NT2/D1 (cell line): ENCODE measurements around the gene FGFBP2.

Experiments
- SUZ12 ChIP-seq: IDR thresholded peaks from 2 replicates; pipeline ENCODE4 v1.6.1; 2011; ENCODE audit not compliant: insufficient read length, insufficient read depth; ENCODE audit errors: extremely low read depth
- YY1 ChIP-seq: IDR thresholded peaks from 2 replicates; pipeline ENCODE4 v1.6.1; 2011; ENCODE audit not compliant: insufficient read length, insufficient read depth
- ZNF274 ChIP-seq: IDR thresholded peaks from 2 replicates; pipeline ENCODE4 v1.6.1; 2011; ENCODE audit warnings: mild to moderate bottlenecking, low read depth, low read length

DNA sequence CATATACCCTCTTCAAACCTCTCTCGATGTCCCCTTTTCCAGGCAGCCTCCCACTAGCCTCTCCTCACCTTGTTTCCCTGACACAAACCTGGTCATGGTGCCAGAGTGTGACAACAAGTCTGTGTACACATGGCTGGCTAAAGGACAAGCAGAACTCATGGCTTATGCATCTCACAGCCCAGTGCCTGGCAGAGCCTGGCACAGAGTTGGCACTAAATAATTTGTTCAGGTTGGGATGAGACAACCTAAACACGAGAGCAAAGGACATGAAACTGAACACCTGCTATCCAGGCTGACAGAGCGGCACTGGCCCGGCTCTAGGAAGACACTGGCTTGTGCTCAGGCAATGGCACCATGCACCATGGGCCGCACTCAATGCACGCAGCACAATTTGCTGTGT lies 48.2 kb upstream of the FGFBP2 start:
- no peak for TF ChIP-seq SUZ12
- TF ChIP-seq ZNF274 = no peak
- TF ChIP-seq YY1 = no peak
